ENCODE data around the gene TMEM243. TPM values are rescaled to one million over a fixed set of nuclear protein-coding genes. Genes with fewer than 3 reads are reported as not detected.

TMEM243 gene
- total and polyA plus RNA-seq, 2 of the 13 experiments (the other 11 are each of a cell fraction or from before 2014, with no cell fraction given), result 25.1 to 31.2 TPM

DNA sequence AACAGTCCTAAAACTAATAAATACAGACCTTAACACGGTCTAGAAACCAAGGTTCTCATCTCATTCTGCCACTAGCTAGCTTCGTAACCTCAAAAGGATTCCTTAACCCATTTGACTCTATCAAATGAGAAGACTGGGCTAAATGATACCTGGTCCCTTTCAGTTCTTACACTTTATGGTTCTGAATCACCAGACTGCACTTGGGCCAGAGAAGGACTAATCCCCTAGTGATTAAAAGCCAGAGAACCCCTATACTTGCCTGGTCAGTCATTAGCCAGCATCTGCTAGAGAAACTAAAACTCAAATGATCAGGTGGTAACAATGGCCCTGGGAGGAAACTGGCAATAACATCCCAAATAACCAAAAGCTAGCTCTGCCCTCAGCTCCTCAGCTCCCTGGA, 16.8 kb downstream of the TMEM243 start:
- no peak for FAIRE-seq
- DNase-seq (ENCODE audit: low spot score), result no peak
- H4K20me1 ChIP-seq (ENCODE audit: insufficient read depth, low read length), result no peaks in the 10 kb centered on the region
- H3K27ac ChIP-seq (ENCODE audit: extremely low read length, insufficient read depth, low read length), result peak overlapping the region; percentile 13
- in situ Hi-C loops (cut with HindIII; ENCODE audit: extremely low pct_ligation_motif_present, low pct_unique_long_range_greater_than_20kb), result no loop called here
- BruUV-seq (replicated peaks), result no TSS peak
- TF ChIP-seq ZNF773 (CRISPR knock-in tag; IDR thresholded peaks at IDR 0.05; ENCODE audit: borderline replicate concordance) (no peak), ZNF562 (CRISPR knock-in tag; IDR thresholded peaks at IDR 0.05; ENCODE audit: borderline replicate concordance) (no peak), ZNF724P (CRISPR knock-in tag; IDR thresholded peaks at IDR 0.05; ENCODE audit: borderline replicate concordance) (no peak), AHR (CRISPR knock-in tag; IDR thresholded peaks at IDR 0.05) (no peak), JUND (CRISPR knock-in tag; IDR thresholded peaks at IDR 0.05) (no peak), FOXO1 (CRISPR knock-in tag; IDR thresholded peaks at IDR 0.05) (no peak), ZKSCAN8 (CRISPR knock-in tag; IDR thresholded peaks at IDR 0.05; ENCODE audit: borderline replicate concordance) (no peak), ZNF713 (CRISPR knock-in tag; IDR thresholded peaks at IDR 0.05) (no peak), SMC3 (IDR thresholded peaks at IDR 0.05; ENCODE audit: low read length) (no peak), DMAP1 (CRISPR knock-in tag; IDR thresholded peaks at IDR 0.05) (no peak), TBX2 (CRISPR knock-in tag; IDR thresholded peaks at IDR 0.05; ENCODE audit: borderline replicate concordance) (no peak), ZBTB7B (CRISPR knock-in tag; IDR thresholded peaks at IDR 0.05) (no peak)
- TF ChIP-seq, protein P1, sequence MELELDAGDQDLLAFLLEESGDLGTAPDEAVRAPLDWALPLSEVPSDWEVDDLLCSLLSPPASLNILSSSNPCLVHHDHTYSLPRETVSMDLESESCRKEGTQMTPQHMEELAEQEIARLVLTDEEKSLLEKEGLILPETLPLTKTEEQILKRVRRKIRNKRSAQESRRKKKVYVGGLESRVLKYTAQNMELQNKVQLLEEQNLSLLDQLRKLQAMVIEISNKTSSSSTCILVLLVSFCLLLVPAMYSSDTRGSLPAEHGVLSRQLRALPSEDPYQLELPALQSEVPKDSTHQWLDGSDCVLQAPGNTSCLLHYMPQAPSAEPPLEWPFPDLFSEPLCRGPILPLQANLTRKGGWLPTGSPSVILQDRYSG (CRISPR knock-in tag; IDR thresholded peaks at IDR 0.05), result no peak
- TF ChIP-seq, protein P2, sequence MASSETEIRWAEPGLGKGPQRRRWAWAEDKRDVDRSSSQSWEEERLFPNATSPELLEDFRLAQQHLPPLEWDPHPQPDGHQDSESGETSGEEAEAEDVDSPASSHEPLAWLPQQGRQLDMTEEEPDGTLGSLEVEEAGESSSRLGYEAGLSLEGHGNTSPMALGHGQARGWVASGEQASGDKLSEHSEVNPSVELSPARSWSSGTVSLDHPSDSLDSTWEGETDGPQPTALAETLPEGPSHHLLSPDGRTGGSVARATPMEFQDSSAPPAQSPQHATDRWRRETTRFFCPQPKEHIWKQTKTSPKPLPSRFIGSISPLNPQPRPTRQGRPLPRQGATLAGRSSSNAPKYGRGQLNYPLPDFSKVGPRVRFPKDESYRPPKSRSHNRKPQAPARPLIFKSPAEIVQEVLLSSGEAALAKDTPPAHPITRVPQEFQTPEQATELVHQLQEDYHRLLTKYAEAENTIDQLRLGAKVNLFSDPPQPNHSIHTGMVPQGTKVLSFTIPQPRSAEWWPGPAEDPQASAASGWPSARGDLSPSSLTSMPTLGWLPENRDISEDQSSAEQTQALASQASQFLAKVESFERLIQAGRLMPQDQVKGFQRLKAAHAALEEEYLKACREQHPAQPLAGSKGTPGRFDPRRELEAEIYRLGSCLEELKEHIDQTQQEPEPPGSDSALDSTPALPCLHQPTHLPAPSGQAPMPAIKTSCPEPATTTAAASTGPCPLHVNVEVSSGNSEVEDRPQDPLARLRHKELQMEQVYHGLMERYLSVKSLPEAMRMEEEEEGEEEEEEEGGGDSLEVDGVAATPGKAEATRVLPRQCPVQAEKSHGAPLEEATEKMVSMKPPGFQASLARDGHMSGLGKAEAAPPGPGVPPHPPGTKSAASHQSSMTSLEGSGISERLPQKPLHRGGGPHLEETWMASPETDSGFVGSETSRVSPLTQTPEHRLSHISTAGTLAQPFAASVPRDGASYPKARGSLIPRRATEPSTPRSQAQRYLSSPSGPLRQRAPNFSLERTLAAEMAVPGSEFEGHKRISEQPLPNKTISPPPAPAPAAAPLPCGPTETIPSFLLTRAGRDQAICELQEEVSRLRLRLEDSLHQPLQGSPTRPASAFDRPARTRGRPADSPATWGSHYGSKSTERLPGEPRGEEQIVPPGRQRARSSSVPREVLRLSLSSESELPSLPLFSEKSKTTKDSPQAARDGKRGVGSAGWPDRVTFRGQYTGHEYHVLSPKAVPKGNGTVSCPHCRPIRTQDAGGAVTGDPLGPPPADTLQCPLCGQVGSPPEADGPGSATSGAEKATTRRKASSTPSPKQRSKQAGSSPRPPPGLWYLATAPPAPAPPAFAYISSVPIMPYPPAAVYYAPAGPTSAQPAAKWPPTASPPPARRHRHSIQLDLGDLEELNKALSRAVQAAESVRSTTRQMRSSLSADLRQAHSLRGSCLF (CRISPR knock-in tag; IDR thresholded peaks at IDR 0.05; ENCODE audit: borderline replicate concordance), result no peak
- TF ChIP-seq, protein P3, sequence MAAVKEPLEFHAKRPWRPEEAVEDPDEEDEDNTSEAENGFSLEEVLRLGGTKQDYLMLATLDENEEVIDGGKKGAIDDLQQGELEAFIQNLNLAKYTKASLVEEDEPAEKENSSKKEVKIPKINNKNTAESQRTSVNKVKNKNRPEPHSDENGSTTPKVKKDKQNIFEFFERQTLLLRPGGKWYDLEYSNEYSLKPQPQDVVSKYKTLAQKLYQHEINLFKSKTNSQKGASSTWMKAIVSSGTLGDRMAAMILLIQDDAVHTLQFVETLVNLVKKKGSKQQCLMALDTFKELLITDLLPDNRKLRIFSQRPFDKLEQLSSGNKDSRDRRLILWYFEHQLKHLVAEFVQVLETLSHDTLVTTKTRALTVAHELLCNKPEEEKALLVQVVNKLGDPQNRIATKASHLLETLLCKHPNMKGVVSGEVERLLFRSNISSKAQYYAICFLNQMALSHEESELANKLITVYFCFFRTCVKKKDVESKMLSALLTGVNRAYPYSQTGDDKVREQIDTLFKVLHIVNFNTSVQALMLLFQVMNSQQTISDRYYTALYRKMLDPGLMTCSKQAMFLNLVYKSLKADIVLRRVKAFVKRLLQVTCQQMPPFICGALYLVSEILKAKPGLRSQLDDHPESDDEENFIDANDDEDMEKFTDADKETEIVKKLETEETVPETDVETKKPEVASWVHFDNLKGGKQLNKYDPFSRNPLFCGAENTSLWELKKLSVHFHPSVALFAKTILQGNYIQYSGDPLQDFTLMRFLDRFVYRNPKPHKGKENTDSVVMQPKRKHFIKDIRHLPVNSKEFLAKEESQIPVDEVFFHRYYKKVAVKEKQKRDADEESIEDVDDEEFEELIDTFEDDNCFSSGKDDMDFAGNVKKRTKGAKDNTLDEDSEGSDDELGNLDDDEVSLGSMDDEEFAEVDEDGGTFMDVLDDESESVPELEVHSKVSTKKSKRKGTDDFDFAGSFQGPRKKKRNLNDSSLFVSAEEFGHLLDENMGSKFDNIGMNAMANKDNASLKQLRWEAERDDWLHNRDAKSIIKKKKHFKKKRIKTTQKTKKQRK (IDR thresholded peaks at IDR 0.05; ENCODE audit: low read length), result no peak
- H2AFZ ChIP-seq (ENCODE audit: low read length), result no peak overlapping the region
- no peak overlapping the region for H3K9ac ChIP-seq (ENCODE audit: insufficient read depth, low read depth, low read length)
- no peak overlapping the region for H3K4me3 ChIP-seq (replicated peaks in 1 of 3; ENCODE audit: insufficient read depth in 1 of 3, low read depth in 2 of 3, low read length in 3 of 3)
- peaks cover 7 to 19% of the 10 kb centered on the region in 2 experiments; a peak in 3 of 5 replicates for H3K36me3 ChIP-seq (replicated peaks in 1 of 2; ENCODE audit: control insufficient read depth in 1 of 2, insufficient read depth in 2 of 2, low read length in 2 of 2)
- H3K4me1 ChIP-seq (ENCODE audit: insufficient read depth, low read length), result peaks cover 17% of the 10 kb centered on the region
- no peak overlapping the region for H3K4me2 ChIP-seq (ENCODE audit: low read depth, low read length)
- peaks cover 28% of the 10 kb centered on the region for H3K9me3 ChIP-seq (ENCODE audit: low read length)
- intact Hi-C loops (cut with micrococcal nuclease; ENCODE audit: unreplicated experiment), result no loop called here
- CTCF ChIA-PET (ENCODE audit: low intra/inter-chr PET ratio, low total read pairs), result no interaction called here
- POLR2A ChIA-PET, result interaction anchor here (1.5 to 1.7 kb wide), 2 partner anchors 17 to 50 kb away, joined by 5 to 6 read pairs; partner anchors contain the start of genes DMTF1 and TMEM243
- WGBS (ENCODE audit: low lambda C conversion rate), result 79% methylated on average over 2 of the region's 2 CpGs
- H3K27me3 ChIP-seq (ENCODE audit: control insufficient read depth in 1 of 2, insufficient read depth in 2 of 2, low read length in 2 of 2), result no peaks in the 10 kb centered on the region
- peaks cover 17% of the 10 kb centered on the region for H3K79me2 ChIP-seq (ENCODE audit: insufficient read depth, low read length)
- no peak for ATAC-seq
